ENCODE results near the gene CAPZB.

The CAPZB gene

DNA sequence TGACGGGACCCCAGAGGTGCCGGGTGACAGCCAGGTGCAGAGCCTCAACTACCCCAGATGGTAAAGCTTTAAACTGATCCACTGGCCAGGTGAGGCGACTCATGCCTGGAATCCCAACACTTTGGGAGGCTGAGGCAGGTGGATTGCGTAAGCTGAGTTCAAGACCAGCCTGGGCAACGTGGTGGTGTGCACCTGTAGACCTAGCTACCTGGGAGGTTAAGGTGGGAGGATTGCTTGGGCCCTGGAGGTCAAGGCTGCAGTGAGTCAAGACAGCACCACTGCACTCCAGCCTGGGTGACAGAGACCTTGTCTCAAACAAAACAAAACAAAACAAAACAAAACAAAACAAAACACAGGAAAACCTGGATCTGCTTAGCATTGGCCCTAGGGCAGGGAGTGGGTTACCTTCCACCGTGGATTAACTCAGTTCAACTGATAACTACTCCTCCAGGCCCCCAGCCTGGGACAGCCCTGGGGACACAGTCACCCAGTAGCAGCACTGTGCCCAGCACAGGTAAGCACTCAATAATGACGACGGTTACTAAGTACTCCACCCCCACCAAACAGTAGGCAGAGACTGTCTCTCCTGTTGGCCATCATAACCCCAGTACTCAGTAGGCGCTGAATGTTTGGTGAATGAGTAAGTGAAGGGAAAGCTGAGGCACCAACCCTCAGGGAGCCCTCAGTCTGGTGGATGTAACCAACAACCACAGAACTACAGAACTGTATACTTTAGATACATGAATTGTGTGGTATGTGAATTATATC is 151.6 kb downstream of the CAPZB start:
- no peaks in the 10 kb centered on the region for H3K9me3 ChIP-seq (ENCODE audit: low read length)
- peaks cover 11% of the 10 kb centered on the region for H3K36me3 ChIP-seq (ENCODE audit: insufficient read depth, low read length)
- H3K4me1 ChIP-seq (ENCODE audit: insufficient read depth, low read length), result no peaks in the 10 kb centered on the region
- no peak overlapping the region for H2AFZ ChIP-seq (ENCODE audit: low read depth, low read length)
- H3K4me3 ChIP-seq (ENCODE audit: low read length), result no peak overlapping the region
- no peaks in the 10 kb centered on the region for H3K27me3 ChIP-seq (ENCODE audit: insufficient read depth, low read length)

DNA sequence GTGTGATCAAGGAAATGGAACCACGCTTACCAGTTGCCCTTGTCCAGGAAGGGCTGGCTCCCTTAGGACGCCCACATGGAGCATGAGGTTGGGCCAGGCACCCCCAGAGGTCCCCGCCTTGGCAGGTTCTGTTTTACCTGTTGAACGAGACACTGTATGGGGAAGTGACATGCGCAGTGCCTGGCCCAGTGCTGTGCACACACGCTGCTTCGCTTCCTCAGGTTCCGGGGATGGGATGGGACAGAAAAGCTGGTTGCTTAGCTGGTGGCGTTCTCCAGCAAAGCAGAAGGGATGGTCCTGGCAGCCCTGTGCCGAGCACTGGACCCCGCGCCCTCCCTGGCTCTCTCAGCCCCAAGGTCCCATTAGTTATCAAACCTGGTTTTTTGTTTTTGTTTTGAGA is 152.5 kb downstream of the CAPZB start:
- no peaks in the 10 kb centered on the region for H3K4me1 ChIP-seq (ENCODE audit: insufficient read depth, low read length)
- H3K9me3 ChIP-seq (ENCODE audit: low read length), result no peaks in the 10 kb centered on the region
- no peak overlapping the region for H3K4me3 ChIP-seq (ENCODE audit: low read length)
- peaks cover 13% of the 10 kb centered on the region for H3K36me3 ChIP-seq (ENCODE audit: insufficient read depth, low read length)
- no peak overlapping the region for H2AFZ ChIP-seq (ENCODE audit: low read depth, low read length)
- no peaks in the 10 kb centered on the region for H3K27me3 ChIP-seq (ENCODE audit: insufficient read depth, low read length)

DNA sequence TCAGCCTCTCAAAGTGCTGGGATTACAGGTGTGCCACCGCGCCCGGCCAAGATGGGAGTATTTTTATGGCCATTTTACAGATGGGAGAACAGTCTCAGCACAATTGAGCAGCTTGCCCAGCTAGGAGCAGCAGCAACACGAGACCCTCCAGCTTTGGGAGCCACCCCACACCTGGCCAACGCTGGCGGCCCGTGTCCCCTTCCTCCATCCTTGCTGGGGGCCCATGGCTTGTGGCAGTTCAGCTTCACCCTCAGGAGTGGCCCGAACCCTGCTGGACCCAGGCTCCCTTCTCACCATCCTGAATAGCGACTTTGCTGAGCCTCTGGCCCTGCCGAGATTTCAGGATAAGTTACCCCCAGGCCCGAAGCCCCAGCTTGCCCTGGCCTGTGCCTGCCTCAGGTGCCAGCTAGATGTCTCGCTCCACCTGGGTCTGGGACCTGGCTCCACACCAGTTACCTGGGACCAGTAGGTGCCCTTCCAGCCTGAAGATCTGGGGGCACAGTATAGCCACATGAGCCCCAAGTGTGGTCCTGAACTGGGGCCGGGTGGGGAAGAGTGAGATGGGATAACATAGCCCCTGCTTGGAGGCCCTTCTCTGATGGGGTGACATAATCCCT is 154.0 kb downstream of the CAPZB start:
- Histone ChIP-seq H3K36me3 (ENCODE audit: insufficient read depth, low read length) (peaks cover 26% of the 10 kb centered on the region), H2AFZ (ENCODE audit: low read depth, low read length) (no peak overlapping the region), H3K4me3 (ENCODE audit: low read length) (no peak overlapping the region), H3K27me3 (ENCODE audit: insufficient read depth, low read length) (no peaks in the 10 kb centered on the region), H3K9me3 (ENCODE audit: low read length) (no peaks in the 10 kb centered on the region), H3K4me1 (ENCODE audit: insufficient read depth, low read length) (no peaks in the 10 kb centered on the region)

DNA sequence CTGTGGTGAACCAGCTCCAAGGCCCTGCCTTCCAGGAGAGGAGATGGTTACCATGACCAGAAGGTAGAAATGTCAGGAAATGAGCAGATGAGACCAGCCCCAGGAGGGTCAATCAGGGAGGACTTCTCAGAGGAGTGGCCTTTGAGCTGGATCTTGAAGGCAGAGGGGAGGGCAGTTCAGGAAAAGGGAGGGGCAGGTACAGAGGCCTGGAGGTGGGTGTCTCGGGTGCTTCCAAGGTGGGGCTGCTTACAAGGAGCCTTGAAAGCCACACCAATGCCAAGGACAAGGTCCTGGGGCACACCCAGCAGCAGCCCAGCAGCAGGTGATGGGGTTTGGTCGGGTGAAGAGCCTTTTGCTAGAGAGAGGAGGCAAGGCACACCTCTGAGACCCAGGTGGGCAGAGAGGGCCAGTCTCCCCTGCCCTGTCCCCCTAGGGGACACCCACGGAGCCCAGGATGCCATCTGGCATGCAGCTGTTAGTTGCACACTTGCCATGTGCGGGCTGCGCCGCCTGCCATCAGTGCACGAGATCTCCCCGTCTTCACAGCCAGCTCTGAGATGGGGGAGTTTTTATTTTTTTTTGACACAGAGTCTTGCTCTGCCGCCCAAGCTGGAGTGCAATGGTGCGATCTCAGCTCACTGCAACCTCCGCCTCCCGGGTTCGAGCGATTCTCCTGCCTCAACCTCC is 154.7 kb downstream of the CAPZB start:
- H3K36me3 ChIP-seq (ENCODE audit: insufficient read depth, low read length), result peaks cover 34% of the 10 kb centered on the region
- no peak overlapping the region for H3K4me3 ChIP-seq (ENCODE audit: low read length)
- no peak overlapping the region for H2AFZ ChIP-seq (ENCODE audit: low read depth, low read length)
- H3K9me3 ChIP-seq (ENCODE audit: low read length), result no peaks in the 10 kb centered on the region
- H3K27me3 ChIP-seq (ENCODE audit: insufficient read depth, low read length), result no peaks in the 10 kb centered on the region
- no peaks in the 10 kb centered on the region for H3K4me1 ChIP-seq (ENCODE audit: insufficient read depth, low read length)

DNA sequence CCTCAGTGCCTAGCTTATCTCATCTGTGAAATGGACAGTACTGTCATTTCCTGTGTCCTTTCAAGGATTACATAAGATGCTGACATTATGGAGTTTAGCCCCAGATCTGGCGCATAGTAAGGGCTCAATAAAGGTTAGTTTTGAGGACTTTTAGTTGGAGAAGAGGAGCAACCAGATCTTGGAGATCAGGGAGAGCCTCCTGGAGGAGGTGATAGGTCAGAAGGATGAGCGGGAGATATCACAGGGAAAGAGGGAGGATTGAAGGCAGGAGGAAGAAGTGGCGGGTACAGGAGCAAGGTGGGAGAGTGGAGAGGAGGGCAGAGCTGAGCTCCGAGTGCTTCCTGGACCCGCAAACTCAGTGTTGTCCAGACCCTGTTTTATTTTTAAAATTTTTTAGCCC is 155.7 kb downstream of the CAPZB start:
- Histone ChIP-seq H3K36me3 (ENCODE audit: insufficient read depth, low read length) (peaks cover 38% of the 10 kb centered on the region), H3K9me3 (ENCODE audit: low read length) (no peaks in the 10 kb centered on the region), H3K4me1 (ENCODE audit: insufficient read depth, low read length) (no peaks in the 10 kb centered on the region), H2AFZ (ENCODE audit: low read depth, low read length) (no peak overlapping the region), H3K4me3 (ENCODE audit: low read length) (no peak overlapping the region), H3K27me3 (ENCODE audit: insufficient read depth, low read length) (no peaks in the 10 kb centered on the region)

DNA sequence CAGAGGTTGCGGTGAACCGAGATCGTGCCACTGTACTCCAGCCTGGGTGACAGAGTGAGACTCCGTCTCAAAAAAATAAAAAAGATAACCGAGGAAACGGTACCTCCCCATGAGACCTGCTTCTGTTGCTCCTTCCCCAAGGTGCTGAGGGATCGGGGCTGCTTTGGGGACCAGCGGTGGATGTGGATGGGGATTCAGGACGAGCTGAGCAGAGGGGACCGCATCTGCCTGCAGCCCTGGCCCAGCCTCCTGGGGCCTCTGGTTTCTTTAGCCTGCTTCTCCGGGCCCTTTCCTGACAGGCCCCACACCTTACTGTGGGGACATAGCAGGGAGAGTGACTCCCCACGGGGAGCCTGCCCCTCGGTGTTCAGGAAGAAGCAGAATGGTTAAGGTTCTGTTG is 156.2 kb downstream of the CAPZB start:
- Histone ChIP-seq H2AFZ (ENCODE audit: low read depth, low read length) (no peak overlapping the region), H3K9me3 (ENCODE audit: low read length) (no peaks in the 10 kb centered on the region), H3K4me3 (ENCODE audit: low read length) (no peak overlapping the region), H3K27me3 (ENCODE audit: insufficient read depth, low read length) (no peaks in the 10 kb centered on the region), H3K36me3 (ENCODE audit: insufficient read depth, low read length) (peaks cover 42% of the 10 kb centered on the region), H3K4me1 (ENCODE audit: insufficient read depth, low read length) (no peaks in the 10 kb centered on the region)

DNA sequence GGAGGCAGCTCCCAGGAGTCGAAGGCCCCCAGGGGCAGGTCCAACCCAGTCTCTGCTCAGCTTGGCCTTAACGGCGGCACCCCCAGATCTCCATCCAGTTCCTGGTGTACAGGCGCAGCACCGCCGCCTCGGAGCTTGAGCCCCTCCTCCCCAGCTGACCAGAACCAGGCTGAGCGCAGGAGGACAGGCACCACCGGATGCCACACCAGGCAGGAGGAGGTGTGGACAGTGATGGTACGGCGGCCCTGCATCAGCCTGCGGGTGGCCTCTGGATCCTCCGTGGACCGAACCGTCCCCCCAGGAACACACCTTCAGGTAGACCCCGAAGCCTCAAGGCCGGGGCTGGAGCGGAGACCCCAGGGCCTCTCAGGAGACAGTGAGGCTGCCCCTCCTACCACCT is 156.9 kb downstream of the CAPZB start:
- Histone ChIP-seq H3K4me1 (ENCODE audit: insufficient read depth, low read length) (no peaks in the 10 kb centered on the region), H3K27me3 (ENCODE audit: insufficient read depth, low read length) (no peaks in the 10 kb centered on the region), H3K4me3 (ENCODE audit: low read length) (no peak overlapping the region), H3K9me3 (ENCODE audit: low read length) (no peaks in the 10 kb centered on the region), H2AFZ (ENCODE audit: low read depth, low read length) (no peak overlapping the region), H3K36me3 (ENCODE audit: insufficient read depth, low read length) (peaks cover 46% of the 10 kb centered on the region)

DNA sequence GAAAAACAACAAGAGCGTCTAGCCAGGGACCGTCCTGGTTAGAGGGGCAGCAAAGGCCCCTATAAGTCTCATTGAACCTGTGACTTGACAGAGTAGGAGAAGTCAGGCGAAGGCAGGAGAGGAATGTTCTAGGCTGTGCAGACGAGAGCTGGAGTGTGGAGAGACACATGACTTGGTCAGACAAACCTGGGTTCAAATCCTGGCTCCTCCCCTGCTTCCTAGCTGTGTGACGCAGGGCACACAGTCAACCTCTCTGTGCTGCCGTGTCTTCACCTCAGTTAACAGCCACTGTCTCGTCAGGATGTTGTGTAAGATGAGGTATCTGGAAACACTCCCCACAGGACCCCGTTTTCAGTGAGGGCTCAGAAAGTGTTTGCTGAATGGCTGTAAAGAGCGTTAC is 157.6 kb downstream of the CAPZB start:
- H3K4me3 ChIP-seq (ENCODE audit: low read length), result no peak overlapping the region
- H3K4me1 ChIP-seq (ENCODE audit: insufficient read depth, low read length), result no peaks in the 10 kb centered on the region
- no peaks in the 10 kb centered on the region for H3K27me3 ChIP-seq (ENCODE audit: insufficient read depth, low read length)
- H2AFZ ChIP-seq (ENCODE audit: low read depth, low read length), result no peak overlapping the region
- peaks cover 44% of the 10 kb centered on the region for H3K36me3 ChIP-seq (ENCODE audit: insufficient read depth, low read length)
- no peaks in the 10 kb centered on the region for H3K9me3 ChIP-seq (ENCODE audit: low read length)

DNA sequence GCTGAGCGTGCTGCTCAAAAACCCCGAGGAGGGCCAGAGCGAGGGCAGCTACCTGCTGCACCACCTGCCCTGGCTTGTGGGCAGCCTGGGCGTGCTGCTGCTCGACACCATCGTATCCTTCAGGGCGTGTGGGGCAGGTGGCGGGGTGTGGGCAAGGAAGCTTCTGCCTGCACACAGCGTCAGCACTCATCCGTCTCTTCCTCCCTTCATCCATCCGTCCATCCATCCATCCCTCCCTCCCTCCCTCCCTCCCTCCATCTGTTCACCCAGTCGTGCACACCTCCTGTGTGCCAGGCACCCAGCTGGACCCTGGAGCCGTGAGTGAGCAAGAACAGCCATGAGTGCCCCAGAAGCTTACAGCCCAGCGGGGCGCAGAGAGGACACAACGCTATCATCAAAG is 158.0 kb downstream of the CAPZB start:
- Histone ChIP-seq H3K27me3 (ENCODE audit: insufficient read depth, low read length) (no peaks in the 10 kb centered on the region), H2AFZ (ENCODE audit: low read depth, low read length) (no peak overlapping the region), H3K36me3 (ENCODE audit: insufficient read depth, low read length) (peaks cover 47% of the 10 kb centered on the region), H3K4me3 (ENCODE audit: low read length) (no peak overlapping the region), H3K9me3 (ENCODE audit: low read length) (no peaks in the 10 kb centered on the region), H3K4me1 (ENCODE audit: insufficient read depth, low read length) (no peaks in the 10 kb centered on the region)

DNA sequence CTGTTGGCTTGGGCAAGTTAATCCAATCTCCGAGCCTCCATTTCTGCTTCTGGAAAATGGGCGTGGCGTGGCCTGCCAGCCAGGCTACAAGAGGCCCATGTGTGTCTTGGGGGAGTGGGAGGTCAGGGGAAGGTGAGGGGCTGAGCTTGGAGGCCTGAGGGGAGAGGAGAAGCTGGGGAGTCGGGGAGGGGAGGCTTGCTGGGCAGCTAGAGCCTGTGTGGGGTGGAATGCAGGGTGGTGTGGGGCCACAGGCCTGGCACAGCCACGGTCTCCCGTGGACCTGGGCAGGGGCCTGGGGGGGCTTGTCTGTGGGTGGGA is 158.6 kb downstream of the CAPZB start:
- Histone ChIP-seq H3K9me3 (ENCODE audit: low read length) (no peaks in the 10 kb centered on the region), H3K36me3 (ENCODE audit: insufficient read depth, low read length) (peaks cover 49% of the 10 kb centered on the region)

DNA sequence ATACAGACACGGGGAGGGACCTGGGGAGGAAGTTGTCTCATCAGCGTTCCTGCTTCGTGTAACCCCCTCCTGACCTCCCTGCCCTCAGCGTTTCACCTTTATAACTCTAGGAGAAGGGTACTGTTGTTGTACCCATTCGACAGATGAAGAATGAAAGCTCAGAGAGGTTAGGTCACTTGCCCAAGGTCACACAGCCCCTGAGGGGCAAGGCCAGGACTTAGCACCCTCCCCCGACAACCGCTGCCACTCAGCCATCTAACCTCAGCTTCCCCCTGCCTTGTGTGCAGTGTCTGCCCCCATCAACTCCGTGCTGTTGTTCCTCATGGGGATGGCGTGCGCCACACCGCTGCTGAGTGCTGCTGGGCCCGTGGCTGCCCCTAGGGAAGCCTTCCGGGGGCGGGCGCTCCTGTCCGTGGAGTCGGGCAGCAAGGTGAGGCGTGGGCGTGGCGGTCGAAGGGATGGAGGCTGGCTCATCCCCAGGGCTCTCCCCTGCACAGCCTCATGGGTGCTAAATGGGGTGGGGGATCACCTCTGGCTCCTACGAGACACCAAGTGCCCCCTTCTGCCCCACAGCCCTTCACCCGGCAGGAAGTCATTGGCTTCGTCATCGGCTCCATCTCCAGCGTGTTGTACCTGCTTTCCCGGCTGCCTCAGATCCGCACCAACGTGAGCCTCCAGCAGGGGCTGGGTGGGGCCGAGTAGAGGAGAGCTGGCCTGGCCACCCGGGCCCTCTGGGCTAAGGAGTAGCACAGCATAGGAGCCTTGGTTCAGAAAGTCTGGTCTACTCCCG is 159.2 kb downstream of the CAPZB start:
- Histone ChIP-seq H3K27me3 (ENCODE audit: insufficient read depth, low read length) (no peaks in the 10 kb centered on the region), H3K4me3 (ENCODE audit: low read length) (no peak overlapping the region), H3K4me1 (ENCODE audit: insufficient read depth, low read length) (no peaks in the 10 kb centered on the region), H2AFZ (ENCODE audit: low read depth, low read length) (no peak overlapping the region), H3K9me3 (ENCODE audit: low read length) (no peaks in the 10 kb centered on the region), H3K36me3 (ENCODE audit: insufficient read depth, low read length) (peaks cover 48% of the 10 kb centered on the region)

More for the DNA sequence above, 158.6 kb downstream of the CAPZB start:
- H3K4me3 ChIP-seq (ENCODE audit: low read length), result no peak overlapping the region
- no peaks in the 10 kb centered on the region for H3K27me3 ChIP-seq (ENCODE audit: insufficient read depth, low read length)
- H3K4me1 ChIP-seq (ENCODE audit: insufficient read depth, low read length), result no peaks in the 10 kb centered on the region
- H2AFZ ChIP-seq (ENCODE audit: low read depth, low read length), result no peak overlapping the region

DNA sequence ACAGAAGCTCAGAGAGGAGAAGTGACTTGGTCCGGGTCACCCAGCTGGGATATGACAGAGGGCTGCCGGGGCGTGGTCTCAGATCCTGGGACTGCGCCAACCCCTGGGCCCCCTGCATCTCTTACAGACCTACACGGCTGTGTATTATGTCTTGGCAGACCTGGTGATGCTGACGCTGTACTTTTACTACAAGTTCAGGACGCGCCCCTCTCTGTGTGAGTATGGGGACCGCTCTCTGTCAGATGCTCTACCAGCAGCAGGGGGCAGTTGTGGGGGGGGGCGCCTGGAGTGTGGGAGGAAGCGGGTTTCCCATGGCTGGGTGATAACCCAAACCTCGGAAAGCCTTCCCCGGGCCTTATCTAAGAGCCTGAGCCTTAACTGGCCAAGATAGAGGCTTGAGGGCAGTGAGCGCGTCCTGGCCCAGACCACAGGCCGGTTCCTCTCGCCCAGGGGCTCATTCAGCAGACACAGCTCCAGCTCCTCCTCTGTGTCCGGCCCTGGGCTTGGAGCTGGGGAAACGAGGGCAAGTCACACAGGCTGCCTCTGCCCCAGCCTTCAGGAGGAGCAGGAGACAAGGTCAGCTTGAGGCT is 159.9 kb downstream of the CAPZB start:
- Histone ChIP-seq H3K27me3 (ENCODE audit: insufficient read depth, low read length) (no peaks in the 10 kb centered on the region), H3K36me3 (ENCODE audit: insufficient read depth, low read length) (peaks cover 49% of the 10 kb centered on the region), H2AFZ (ENCODE audit: low read depth, low read length) (no peak overlapping the region), H3K4me1 (ENCODE audit: insufficient read depth, low read length) (no peaks in the 10 kb centered on the region), H3K9me3 (ENCODE audit: low read length) (no peaks in the 10 kb centered on the region), H3K4me3 (ENCODE audit: low read length) (no peak overlapping the region)

DNA sequence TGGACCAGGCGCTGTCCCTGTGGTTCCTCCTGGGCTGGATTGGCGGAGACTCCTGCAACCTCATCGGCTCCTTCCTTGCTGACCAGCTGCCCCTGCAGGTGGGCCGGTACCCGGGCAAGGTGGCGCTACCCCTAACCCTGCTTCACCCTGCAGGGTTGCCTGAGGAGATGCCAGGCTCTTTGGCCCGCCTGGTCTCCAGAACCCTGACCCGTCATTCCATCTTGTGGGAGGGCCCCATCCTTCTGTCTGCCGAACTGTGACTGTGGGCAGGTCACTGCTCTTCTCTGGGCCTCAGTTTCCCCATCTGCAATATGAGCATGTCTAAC is 160.7 kb downstream of the CAPZB start:
- peaks cover 49% of the 10 kb centered on the region for H3K36me3 ChIP-seq (ENCODE audit: insufficient read depth, low read length)
- H3K4me3 ChIP-seq (ENCODE audit: low read length), result no peak overlapping the region
- H3K4me1 ChIP-seq (ENCODE audit: insufficient read depth, low read length), result no peaks in the 10 kb centered on the region
- H3K9me3 ChIP-seq (ENCODE audit: low read length), result no peaks in the 10 kb centered on the region
- no peak overlapping the region for H2AFZ ChIP-seq (ENCODE audit: low read depth, low read length)
- H3K27me3 ChIP-seq (ENCODE audit: insufficient read depth, low read length), result no peaks in the 10 kb centered on the region

All from neuron (in vitro differentiated cells).